Type B pancreatic cell (in vitro differentiated cells): ENCODE measurements around the gene GUCY2D. TPM values are rescaled to one million over a fixed set of nuclear protein-coding genes. Genes with fewer than 3 reads are reported as not detected.

Experiments
- DNase-seq: peaks from one replicate; pipeline ENCODE4 v3.0.0; 2021; ENCODE audit warnings: mixed read lengths; ENCODE audit not compliant: unreplicated experiment; ENCODE audit errors: extremely low spot score
- H3K27ac Mint-ChIP-seq: 2 replicates; pipeline ENCODE4 v1.8.0; 2021; ENCODE audit warnings: mild to moderate bottlenecking, mixed read lengths
- H3K27me3 Mint-ChIP-seq: 2 replicates; pipeline ENCODE4 v1.8.0; 2021; ENCODE audit warnings: mixed read lengths
- H3K36me3 Mint-ChIP-seq: 2 replicates; pipeline ENCODE4 v1.8.0; 2021; ENCODE audit warnings: mixed read lengths
- H3K4me1 Mint-ChIP-seq: one replicate; pipeline ENCODE4 v1.8.0; 2021; ENCODE audit warnings: mixed read lengths; ENCODE audit not compliant: unreplicated experiment
- H3K4me3 Mint-ChIP-seq: 2 replicates; pipeline ENCODE4 v1.8.0; 2021; ENCODE audit warnings: mild to moderate bottlenecking, mixed read lengths
- H3K9me3 Mint-ChIP-seq: 2 replicates; pipeline ENCODE4 v1.8.0; 2021; ENCODE audit warnings: mixed read lengths
- total RNA-seq: library from RNA; stranded (reverse); gene quantifications from 2 replicates; pipeline ENCODE4 v1.2.1, GENCODE V29; 2021; ENCODE audit warnings: low replicate concordance
- TF ChIP-seq, protein P1 (sequence below): fragments of 200-600 bp; sonication (generic); conservative IDR thresholded peaks from 2 replicates; pipeline ENCODE4 v1.5.0; 2021; ENCODE audit warnings: antibody characterized with exemption, mild to moderate bottlenecking

The GUCY2D gene
- total RNA-seq, 1 donor from 2014 or later, result 0.29 TPM

DNA sequence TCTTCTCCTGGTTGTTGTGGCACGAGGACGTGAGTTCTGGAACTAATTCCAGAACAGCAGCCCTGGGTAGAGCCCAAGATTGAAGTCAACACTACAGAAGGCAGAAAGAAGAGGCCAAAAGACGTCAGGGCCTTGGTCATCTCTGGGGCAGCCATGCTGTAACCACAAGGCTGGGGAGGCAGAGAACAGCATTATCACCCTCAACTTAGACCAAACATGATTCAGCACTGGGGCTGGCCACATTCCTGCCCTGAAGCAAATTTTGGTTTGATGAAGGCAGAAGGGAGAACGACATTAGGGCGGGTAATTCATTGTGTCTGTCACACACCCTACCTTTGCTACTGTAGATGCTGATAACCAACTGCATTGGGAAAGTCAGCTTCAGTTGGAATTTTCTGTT is 26.7 kb downstream of the GUCY2D start:
- Mint-ChIP-seq H3K9me3 (no peaks in the 10 kb centered on the region), H3K4me3 (no peak overlapping the region), H3K27ac (no peak overlapping the region), H3K36me3 (no peaks in the 10 kb centered on the region), H3K4me1 (no peaks in the 10 kb centered on the region), H3K27me3 (peaks cover 32% of the 10 kb centered on the region)
- DNase-seq, result no peak
- TF ChIP-seq, protein P1, sequence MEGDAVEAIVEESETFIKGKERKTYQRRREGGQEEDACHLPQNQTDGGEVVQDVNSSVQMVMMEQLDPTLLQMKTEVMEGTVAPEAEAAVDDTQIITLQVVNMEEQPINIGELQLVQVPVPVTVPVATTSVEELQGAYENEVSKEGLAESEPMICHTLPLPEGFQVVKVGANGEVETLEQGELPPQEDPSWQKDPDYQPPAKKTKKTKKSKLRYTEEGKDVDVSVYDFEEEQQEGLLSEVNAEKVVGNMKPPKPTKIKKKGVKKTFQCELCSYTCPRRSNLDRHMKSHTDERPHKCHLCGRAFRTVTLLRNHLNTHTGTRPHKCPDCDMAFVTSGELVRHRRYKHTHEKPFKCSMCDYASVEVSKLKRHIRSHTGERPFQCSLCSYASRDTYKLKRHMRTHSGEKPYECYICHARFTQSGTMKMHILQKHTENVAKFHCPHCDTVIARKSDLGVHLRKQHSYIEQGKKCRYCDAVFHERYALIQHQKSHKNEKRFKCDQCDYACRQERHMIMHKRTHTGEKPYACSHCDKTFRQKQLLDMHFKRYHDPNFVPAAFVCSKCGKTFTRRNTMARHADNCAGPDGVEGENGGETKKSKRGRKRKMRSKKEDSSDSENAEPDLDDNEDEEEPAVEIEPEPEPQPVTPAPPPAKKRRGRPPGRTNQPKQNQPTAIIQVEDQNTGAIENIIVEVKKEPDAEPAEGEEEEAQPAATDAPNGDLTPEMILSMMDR, result no peak

DNA sequence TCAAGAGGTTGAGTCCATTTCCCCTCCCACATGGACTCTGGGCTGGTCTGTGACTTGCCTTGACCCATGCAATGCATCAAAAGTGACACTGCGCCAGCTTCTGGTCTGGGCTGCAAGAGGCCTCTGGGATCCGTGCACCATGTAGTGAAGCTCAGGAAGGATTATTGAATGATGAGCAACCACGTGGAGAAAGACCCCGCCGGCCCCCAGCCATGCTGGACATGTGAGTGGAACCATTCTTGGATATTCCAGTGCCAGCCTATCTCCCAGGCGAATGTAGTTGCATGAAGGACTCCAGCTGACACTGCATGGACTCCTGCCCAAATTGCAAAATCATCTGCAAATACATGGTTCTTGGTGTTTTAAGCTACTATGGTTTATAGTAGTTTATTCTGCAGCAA is 28.8 kb downstream of the GUCY2D start:
- Mint-ChIP-seq H3K36me3 (no peaks in the 10 kb centered on the region), H3K4me1 (no peaks in the 10 kb centered on the region), H3K27ac (no peak overlapping the region), H3K4me3 (no peak overlapping the region), H3K27me3 (peaks cover 41% of the 10 kb centered on the region), H3K9me3 (no peaks in the 10 kb centered on the region)
- DNase-seq, result no peak
- TF ChIP-seq, protein P1, result no peak

DNA sequence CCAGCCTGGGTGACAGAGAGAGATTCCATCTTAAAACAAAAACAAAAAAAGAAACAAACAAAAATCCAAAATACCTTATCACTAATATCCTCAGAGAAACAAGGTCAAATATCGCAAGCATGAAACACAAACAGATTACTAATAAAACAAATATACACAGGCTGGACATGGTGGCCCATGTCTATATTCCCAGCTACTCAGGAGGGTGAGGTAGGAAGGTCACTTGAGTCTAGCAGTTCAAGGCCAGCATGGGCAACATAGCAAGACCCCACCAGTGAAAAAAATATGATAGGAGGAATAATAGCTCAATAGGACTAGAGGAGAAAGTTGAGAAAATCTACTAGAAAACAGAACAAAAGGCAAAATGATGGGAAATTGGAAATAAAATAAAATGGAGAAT is 29.5 kb downstream of the GUCY2D start:
- TF ChIP-seq, protein P1, result no peak
- no peak overlapping the region for H3K4me3 Mint-ChIP-seq
- no peak overlapping the region for H3K27ac Mint-ChIP-seq
- H3K9me3 Mint-ChIP-seq, result no peaks in the 10 kb centered on the region
- H3K36me3 Mint-ChIP-seq, result no peaks in the 10 kb centered on the region
- H3K4me1 Mint-ChIP-seq, result no peaks in the 10 kb centered on the region
- no peak for DNase-seq
- H3K27me3 Mint-ChIP-seq, result peaks cover 39% of the 10 kb centered on the region

DNA sequence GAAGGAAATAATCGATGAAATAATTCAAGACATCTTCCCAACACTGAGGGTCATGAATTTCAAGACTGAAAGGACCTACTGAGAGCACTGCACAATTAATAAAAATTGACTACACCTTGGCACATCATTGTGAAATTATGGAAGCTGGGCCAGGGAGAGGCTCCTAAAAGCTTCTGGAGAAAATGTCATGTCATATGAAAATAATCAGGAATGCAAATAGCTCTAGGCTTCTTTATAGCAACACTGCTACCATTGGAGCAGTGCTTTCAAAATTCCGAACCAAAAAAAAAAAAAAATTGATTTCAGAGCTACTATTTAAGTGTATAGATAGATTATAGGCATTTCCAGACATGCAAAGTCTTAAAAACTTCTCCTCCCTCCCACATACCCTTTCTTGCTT is 30.0 kb downstream of the GUCY2D start:
- peaks cover 2% of the 10 kb centered on the region for H3K9me3 Mint-ChIP-seq
- H3K4me3 Mint-ChIP-seq, result no peak overlapping the region
- TF ChIP-seq, protein P1, result no peak
- peaks cover 37% of the 10 kb centered on the region for H3K27me3 Mint-ChIP-seq
- H3K4me1 Mint-ChIP-seq, result no peaks in the 10 kb centered on the region
- no peak overlapping the region for H3K27ac Mint-ChIP-seq
- no peaks in the 10 kb centered on the region for H3K36me3 Mint-ChIP-seq
- DNase-seq, result no peak

DNA sequence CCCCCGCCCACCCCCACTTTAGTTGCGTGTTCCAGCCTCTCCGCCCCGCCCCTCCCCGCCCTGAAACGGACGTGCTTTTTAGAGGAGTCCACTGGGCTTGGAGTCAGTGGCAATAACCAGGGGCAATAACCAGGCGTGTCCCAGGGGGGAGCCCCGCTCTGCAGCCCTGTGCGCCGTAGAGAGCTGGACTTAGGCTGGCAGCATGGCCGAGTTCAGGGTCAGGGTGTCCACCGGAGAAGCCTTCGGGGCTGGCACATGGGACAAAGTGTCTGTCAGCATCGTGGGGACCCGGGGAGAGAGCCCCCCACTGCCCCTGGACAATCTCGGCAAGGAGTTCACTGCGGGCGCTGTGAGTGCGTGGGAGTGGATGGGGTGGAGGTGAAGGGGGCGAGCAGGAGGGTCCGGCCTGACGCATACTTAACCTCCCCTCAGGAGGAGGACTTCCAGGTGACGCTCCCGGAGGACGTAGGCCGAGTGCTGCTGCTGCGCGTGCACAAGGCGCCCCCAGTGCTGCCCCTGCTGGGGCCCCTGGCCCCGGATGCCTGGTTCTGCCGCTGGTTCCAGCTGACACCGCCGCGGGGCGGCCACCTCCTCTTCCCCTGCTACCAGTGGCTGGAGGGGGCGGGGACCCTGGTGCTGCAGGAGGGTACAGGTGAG is 36.7 kb downstream of the GUCY2D start, which contains the start of gene ALOX15B:
Gene ALOX15B, plus strand, starts transcription at position 106 of the 657 bp plus-strand sequence. Its CDS starts 97 bp downstream, at position 203.
- Mint-ChIP-seq H3K4me1 (peaks cover 4% of the 10 kb centered on the region), H3K4me3 (no peak within 1 kb of the TSS), H3K27ac (no peak within 1 kb of the TSS), H3K27me3 (peaks cover 35% of the 10 kb centered on the region), H3K9me3 (peaks cover 4% of the 10 kb centered on the region), H3K36me3 (no peaks in the 10 kb centered on the region)
- DNase-seq, result no peak
- TF ChIP-seq, protein P1, result no peak
